Cerebellar nuclear complex (tissue), 1 donor: ENCODE results near the gene TUBG1.

Experiments used
- DNase-seq, 2 experiments: peaks; one replicate each; lab custom pipeline; 2025; lab: John Stamatoyannopoulos, UW

Gene TUBG1

DNA sequence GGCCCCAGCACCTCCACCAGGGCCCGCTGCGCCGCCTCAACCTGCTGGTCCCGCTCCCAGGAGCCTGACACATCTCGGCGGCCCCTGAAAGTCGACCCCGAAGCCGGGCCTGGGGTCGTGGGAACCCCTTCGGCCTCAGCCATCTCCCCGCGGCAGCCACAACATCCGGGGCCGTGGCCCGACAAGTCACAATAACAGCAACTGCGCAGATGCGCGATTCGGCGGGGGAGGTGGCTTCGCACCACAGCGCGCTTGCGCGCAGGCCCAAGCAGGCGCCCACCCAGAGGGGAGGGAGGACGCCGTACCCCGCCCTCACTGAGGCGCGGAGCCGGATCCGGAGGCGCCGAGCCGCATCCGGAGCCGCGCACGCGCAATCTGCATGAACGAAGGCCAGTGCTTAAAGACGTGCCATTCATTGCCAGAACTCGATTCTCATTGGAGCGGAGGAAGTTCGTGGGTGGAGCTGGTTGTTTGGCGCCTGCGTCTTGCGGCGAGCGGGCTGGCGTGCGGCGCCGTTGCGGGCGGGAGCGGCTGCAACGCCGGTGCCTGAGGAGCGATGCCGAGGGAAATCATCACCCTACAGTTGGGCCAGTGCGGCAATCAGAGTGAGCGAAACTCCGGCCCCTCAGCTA lies at the start of gene TUBG1, which contains the start of gene RETREG3:
Gene TUBG1 (plus strand): TSS at position 502 of the 632 bp plus-strand sequence. CDS start 55 bp downstream, at position 557.
Gene RETREG3 (minus strand): TSS at position 193 of the 632 bp plus-strand sequence. CDS start 50 bp downstream, at position 143.
- peak; percentile 91 to 96 for DNase-seq

- DNase-seq, result no peak
Observed at GRCh38 chr17:42560246-42560645, 49.2 kb upstream of the TUBG1 start.

GRCh38 chr17:42561897-42562387 lies 47.5 kb upstream of the TUBG1 start, which contains the start of gene COASY:
Gene COASY, plus strand, starts transcription at chr17:42562148. Its CDS starts 475 bp downstream, at chr17:42562623.
- DNase-seq, result peak; percentile 46 to 76

DNA sequence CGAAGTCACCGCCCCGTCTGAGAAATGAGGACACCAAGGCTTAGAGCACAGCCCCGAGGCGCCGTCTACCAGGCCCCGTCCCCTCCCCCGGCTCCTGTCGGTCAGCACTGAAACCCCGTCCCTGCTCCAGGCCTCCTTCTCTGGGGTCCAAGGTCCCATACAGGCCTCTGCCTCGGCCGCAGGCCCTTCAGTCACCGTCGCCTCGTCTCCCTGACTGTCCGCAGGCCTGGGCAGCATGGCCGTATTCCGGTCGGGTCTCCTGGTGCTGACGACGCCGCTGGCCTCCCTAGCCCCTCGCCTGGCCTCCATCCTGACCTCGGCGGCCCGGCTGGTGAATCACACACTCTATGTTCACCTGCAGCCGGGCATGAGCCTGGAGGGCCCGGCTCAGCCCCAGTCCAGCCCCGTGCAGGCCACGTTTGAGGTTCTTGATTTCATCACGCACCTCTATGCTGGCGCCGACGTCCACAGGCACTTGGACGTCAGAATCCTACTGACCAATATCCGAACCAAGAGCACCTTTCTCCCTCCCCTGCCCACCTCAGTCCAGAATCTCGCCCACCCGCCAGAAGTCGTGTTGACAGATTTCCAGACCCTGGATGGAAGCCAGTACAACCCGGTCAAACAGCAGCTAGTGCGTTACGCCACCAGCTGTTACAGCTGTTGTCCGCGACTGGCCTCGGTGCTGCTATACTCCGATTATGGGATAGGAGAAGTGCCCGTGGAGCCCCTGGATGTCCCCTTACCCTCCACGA lies 46.9 kb upstream of the TUBG1 start:
- DNase-seq, result no peak

DNA sequence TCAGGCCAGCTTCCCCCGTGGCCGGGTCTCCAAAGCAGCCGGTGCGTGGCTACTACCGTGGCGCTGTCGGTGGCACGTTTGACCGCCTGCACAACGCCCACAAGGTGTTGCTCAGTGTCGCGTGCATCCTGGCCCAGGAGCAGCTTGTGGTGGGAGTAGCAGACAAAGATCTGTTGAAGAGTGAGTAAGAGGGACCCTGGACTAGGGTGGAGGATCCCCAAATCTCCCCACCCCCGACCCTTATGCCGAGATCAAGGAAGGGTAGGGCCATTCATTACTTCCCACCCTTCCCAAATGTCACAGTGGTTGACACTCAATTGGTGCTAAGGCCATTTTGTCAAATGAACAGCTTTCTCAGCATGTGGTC lies 46.4 kb upstream of the TUBG1 start:
- no peak for DNase-seq

DNA sequence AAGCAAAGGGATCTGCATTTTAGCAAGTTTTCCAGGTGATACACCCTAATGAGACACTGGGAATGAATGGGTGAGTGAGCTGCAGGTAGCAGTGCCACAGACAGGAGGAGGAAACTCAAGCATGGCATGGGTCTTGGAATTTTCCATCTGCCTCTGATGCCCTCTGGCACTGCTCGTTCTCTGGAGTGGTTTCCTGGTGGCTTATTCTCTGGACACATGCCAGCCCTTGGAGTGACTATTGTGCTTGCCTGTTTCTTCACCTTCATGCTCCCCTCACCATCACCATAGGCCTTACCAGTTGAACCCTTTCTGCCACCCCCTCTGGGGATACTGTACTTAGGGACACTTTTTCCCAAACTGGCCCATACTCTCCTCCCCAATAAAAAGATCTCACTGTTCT lies 45.9 kb upstream of the TUBG1 start:
- no peak for DNase-seq

GRCh38 chr17:42563950-42564349 lies 45.5 kb upstream of the TUBG1 start:
- no peak for DNase-seq

GRCh38 chr17:42564815-42565522 lies 44.5 kb upstream of the TUBG1 start:
- DNase-seq, result no peak

- no peak for DNase-seq
Observed at GRCh38 chr17:42565523-42566214, 43.8 kb upstream of the TUBG1 start.

DNA sequence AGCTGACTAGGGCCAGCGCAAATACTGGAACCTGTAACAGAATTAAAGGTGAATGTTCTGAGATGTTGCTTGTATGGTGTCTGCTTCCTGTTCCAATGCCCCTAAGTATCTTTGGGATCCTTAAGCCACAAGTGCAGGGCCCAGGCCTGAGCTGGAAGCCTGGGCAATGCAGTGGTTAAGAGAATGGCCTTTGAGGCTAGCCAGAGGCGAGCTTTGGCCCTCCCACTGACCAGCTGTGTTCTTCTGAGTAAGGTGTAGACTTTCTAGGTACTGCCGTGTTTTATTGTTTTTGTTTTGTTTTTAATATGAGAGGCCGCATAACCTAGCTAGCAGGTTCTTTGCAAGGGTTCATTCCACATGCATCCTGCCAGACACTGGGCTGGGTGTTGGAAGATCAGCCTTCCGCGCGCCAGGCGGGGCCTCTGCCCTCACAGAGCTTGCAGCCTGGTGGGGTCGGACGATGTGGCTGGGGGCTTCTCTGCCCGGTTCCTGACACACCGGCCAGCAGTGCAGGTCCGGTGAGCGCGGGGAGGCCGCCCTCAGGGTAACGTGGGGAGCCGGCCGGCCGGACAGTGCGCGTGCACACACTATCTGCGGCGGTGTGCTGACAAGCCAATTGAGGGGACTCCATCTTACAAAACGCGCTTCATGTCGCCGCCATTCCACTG lies 43.1 kb upstream of the TUBG1 start:
- no peak for DNase-seq

- DNase-seq, result peak in 1 of 2 experiments; percentile 69
Observed at GRCh38 chr17:42566883-42567573, 42.5 kb upstream of the TUBG1 start, which contains the start of gene MLX. Gene MLX, plus strand, starts transcription at chr17:42567100. Its CDS starts 25 bp downstream, at chr17:42567125.

GRCh38 chr17:42568341-42569111 lies 41.0 kb upstream of the TUBG1 start:
- no peak for DNase-seq

DNA sequence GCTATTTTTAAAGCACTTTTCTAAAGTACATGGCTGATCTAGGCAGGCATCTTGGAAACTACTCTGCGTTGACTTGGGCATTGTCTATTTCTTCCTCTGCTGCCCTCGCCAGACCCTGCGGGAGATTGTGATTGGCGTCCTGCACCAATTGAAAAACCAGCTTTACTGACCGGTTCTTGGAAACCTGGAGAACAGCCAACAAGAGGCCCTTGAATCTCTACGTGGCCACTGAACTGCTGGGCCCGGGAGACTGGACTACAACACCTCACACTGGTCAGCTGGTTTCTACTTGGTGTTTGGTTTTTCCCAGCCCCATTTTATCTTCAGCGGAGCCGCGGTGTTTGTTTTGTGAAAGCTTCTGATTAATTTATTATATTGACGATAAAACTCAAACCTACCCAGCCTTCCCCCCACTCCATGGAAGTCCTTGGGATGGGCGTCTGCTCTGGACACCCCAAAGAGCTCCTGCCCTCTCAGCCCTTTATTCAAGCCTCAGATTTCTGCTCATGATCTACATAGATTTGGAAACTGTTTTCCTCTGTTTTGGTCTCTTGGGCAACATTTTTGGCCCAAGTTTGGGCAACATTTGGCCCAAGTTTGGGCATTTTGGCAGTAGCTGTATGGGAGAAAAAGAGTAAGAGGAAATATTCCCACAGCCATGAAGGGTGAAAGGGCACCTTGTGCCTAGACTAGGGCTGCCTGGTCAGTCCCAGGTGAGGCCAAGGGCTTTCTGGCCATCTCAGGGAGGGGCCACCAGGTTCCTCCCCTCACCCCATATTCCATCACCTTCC lies 37.9 kb upstream of the TUBG1 start:
- no peak for DNase-seq

GRCh38 chr17:42573095-42573494 lies 36.4 kb upstream of the TUBG1 start:
- DNase-seq, result no peak

GRCh38 chr17:42574463-42574862 lies 35.0 kb upstream of the TUBG1 start:
- no peak for DNase-seq

GRCh38 chr17:42577140-42577531 lies 32.3 kb upstream of the TUBG1 start:
- no peak for DNase-seq

GRCh38 chr17:42577532-42578281 lies 31.8 kb upstream of the TUBG1 start, which contains the start of gene PSMC3IP:
Gene PSMC3IP, minus strand, starts transcription at chr17:42577729. Its CDS starts 43 bp downstream, at chr17:42577686.
- peak; percentile 80 to 86 for DNase-seq

GRCh38 chr17:42578282-42578869 lies 31.1 kb upstream of the TUBG1 start:
- DNase-seq, result no peak
